B cell (primary cell): ENCODE results near the gene HOXA2.

ENCODE experiments used
- CTCF ChIP-seq: fragments of 200-600 bp; IDR thresholded peaks from one replicate; pipeline ENCODE4 v1.8.0; 2022; ENCODE audit warnings: antibody characterized with exemption, mild to moderate bottlenecking
- EZH2 ChIP-seq: IDR thresholded peaks from 2 replicates; pipeline ENCODE4 v1.6.1; 2012; ENCODE audit warnings: borderline replicate concordance, low read depth, mild to moderate bottlenecking, moderate library complexity, low read length; ENCODE audit not compliant: insufficient read depth, poor library complexity, severe bottlenecking

GRCh38 chr7:27126596-27127327, 24.3 kb upstream of the HOXA2 start:
- TF ChIP-seq CTCF (no peak), EZH2 (no peak)
